GM23338 (cell line): ENCODE results near the gene MAFF. TPM values are rescaled to one million over a fixed set of nuclear protein-coding genes. Genes with fewer than 3 reads are reported as not detected.

Experiments
- ATAC-seq: fragments of 200-7000 bp; cut with Tn5 transposase; 3 replicates; pipeline ENCODE4 v1.9.1; 2020
- DNase-seq: peaks from one replicate; pipeline ENCODE4 v3.0.0-alpha.2; 2015; ENCODE audit warnings: low spot score
- H2AFZ ChIP-seq: fragments of 200-600 bp; sonication (generic); 2 replicates; pipeline ENCODE4 v1.8.0; 2016; ENCODE audit warnings: antibody characterized with exemption, mild to moderate bottlenecking, moderate library complexity
- H3F3A ChIP-seq: fragments of 200-600 bp; sonication (generic); replicated peaks from 2 replicates; pipeline ENCODE4 v1.8.0; 2017; ENCODE audit warnings: antibody characterized with exemption, mixed run types, low read depth
- H3K27ac ChIP-seq: fragments of 200-600 bp; sonication (generic); 2 replicates; pipeline ENCODE4 v1.6.1; 2016; ENCODE audit warnings: low read depth
- H3K27me3 ChIP-seq: fragments of 200-600 bp; sonication (generic); 2 replicates; pipeline ENCODE4 v1.8.0; 2016; ENCODE audit warnings: mild to moderate bottlenecking, mixed run types, moderate library complexity; ENCODE audit not compliant: insufficient read depth
- H3K36me3 ChIP-seq: fragments of 200-600 bp; sonication (generic); 2 replicates; pipeline ENCODE4 v1.8.0; 2016; ENCODE audit warnings: mild to moderate bottlenecking; ENCODE audit not compliant: insufficient read depth
- H3K4me1 ChIP-seq: fragments of 200-600 bp; sonication (generic); 2 replicates; pipeline ENCODE4 v1.8.0; 2016; ENCODE audit warnings: mild to moderate bottlenecking, moderate library complexity; ENCODE audit not compliant: insufficient read depth
- H3K4me2 ChIP-seq: fragments of 200-600 bp; sonication (generic); 2 replicates; pipeline ENCODE4 v1.7.1; 2017; ENCODE audit warnings: mixed run types
- H3K4me3 ChIP-seq: fragments of 200-600 bp; sonication (generic); 2 replicates; pipeline ENCODE4 v1.6.1; 2016; ENCODE audit warnings: mixed run types
- H3K79me2 ChIP-seq: fragments of 200-600 bp; sonication (generic); replicated peaks from 2 replicates; pipeline ENCODE4 v1.8.0; 2017; ENCODE audit warnings: mild to moderate bottlenecking; ENCODE audit not compliant: insufficient read depth
- H3K9me2 ChIP-seq: fragments of 200-600 bp; sonication (generic); 2 replicates; pipeline ENCODE4 v1.8.0; 2017; ENCODE audit not compliant: insufficient read depth
- H4K20me1 ChIP-seq: fragments of 200-600 bp; sonication (generic); replicated peaks from 2 replicates; pipeline ENCODE4 v1.8.0; 2017; ENCODE audit warnings: mild to moderate bottlenecking; ENCODE audit not compliant: insufficient read depth
- H3K27ac Mint-ChIP-seq: 2 replicates; pipeline ENCODE4 v1.8.0; 2020; ENCODE audit warnings: inconsistent platforms, mild to moderate bottlenecking, moderate library complexity, mixed read lengths
- H3K27me3 Mint-ChIP-seq: 3 replicates; pipeline ENCODE4 v1.8.0; 2022; ENCODE audit warnings: low read depth, mild to moderate bottlenecking, moderate library complexity, mixed read lengths, inconsistent platforms; ENCODE audit not compliant: insufficient read depth, poor library complexity
- H3K36me3 Mint-ChIP-seq: 3 replicates; pipeline ENCODE4 v1.8.0; 2021; ENCODE audit warnings: low read depth, mild to moderate bottlenecking, inconsistent platforms, moderate library complexity, mixed read lengths
- H3K4me1 Mint-ChIP-seq: 3 replicates; pipeline ENCODE4 v1.8.0; 2020; ENCODE audit warnings: mild to moderate bottlenecking, inconsistent platforms, mixed read lengths
- H3K4me3 Mint-ChIP-seq: 3 replicates; pipeline ENCODE4 v1.8.0; 2021; ENCODE audit warnings: moderate library complexity, mild to moderate bottlenecking, inconsistent platforms, mixed read lengths
- H3K9me3 Mint-ChIP-seq: 3 replicates; pipeline ENCODE4 v1.8.0; 2020; ENCODE audit warnings: moderate library complexity, mild to moderate bottlenecking, inconsistent platforms, mixed read lengths
- CREB1 ChIP-seq: fragments of 250-450 bp; sonication (Bioruptor Pico); IDR thresholded peaks from 2 replicates; pipeline ENCODE4 v1.5.0; 2020; ENCODE audit warnings: low read depth, mild to moderate bottlenecking, moderate library complexity
- CTCF ChIP-seq, 2 experiments: fragments of 200-600 bp in 1 of 2; sonication (generic) in 1 of 2; conservative IDR thresholded peaks; 2 replicates each; pipeline versions ENCODE4 v1.5.1 to v1.6.1; 2016 to 2017; ENCODE audit warnings: antibody characterized with exemption in 2 of 2, low read depth in 2 of 2, mild to moderate bottlenecking in 2 of 2, moderate library complexity in 1 of 2
- EZH2 ChIP-seq: fragments of 200-600 bp; sonication (generic); IDR thresholded peaks from one replicate; pipeline ENCODE4 v1.8.0; 2017; ENCODE audit warnings: antibody characterized with exemption, mild to moderate bottlenecking, low read depth; ENCODE audit not compliant: unreplicated experiment
- EZH2phosphoT487 ChIP-seq: fragments of 200-600 bp; sonication (generic); IDR thresholded peaks from one replicate; pipeline ENCODE4 v1.8.1; 2018; ENCODE audit warnings: antibody characterized with exemption; ENCODE audit not compliant: unreplicated experiment
- NANOG ChIP-seq: IDR thresholded peaks from 2 replicates; pipeline ENCODE4 v1.6.1; 2016; ENCODE audit warnings: antibody characterized with exemption, borderline replicate concordance
- REST ChIP-seq: IDR thresholded peaks from one replicate; pipeline ENCODE4 v1.6.1; 2018; ENCODE audit warnings: antibody characterized with exemption; ENCODE audit not compliant: unreplicated experiment
- ZNF114 ChIP-seq: fragments of 250-450 bp; sonication (Bioruptor Pico); IDR thresholded peaks from 2 replicates; pipeline ENCODE4 v1.5.0; 2020; ENCODE audit warnings: mild to moderate bottlenecking, moderate library complexity
- ZNF331 ChIP-seq: fragments of 250-450 bp; sonication (Bioruptor Pico); IDR thresholded peaks from 2 replicates; pipeline ENCODE4 v1.5.0; 2020; ENCODE audit warnings: low read depth, mild to moderate bottlenecking, moderate library complexity
- ZNF462 ChIP-seq: fragments of 250-450 bp; sonication (Bioruptor Pico); IDR thresholded peaks from 2 replicates; pipeline ENCODE4 v1.5.0; 2020; ENCODE audit warnings: mild to moderate bottlenecking, moderate library complexity
- polyA plus RNA-seq: library from polyadenylated mRNA; unstranded; fragments of >200 nt; fragmentation: Nextera tagmentation; extraction: Ambion mirVana; gene quantifications from 2 replicates; pipeline ENCODE4 v1.2.1, GENCODE V29; 2016
- total RNA-seq: library from RNA; depleted of rRNA; stranded (reverse); fragments of >200 nt; shearing (Covaris generic); gene quantifications from 2 replicates; pipeline ENCODE4 v1.2.3, GENCODE V29; 2014

Gene MAFF
- total and polyA plus RNA-seq, 2 experiments from 2014 or later: 2.2 to 8.9 TPM

- no peaks in the 10 kb centered on the region for H3K79me2 ChIP-seq
- DNase-seq: no peak
These were observed 9.8 kb downstream of the MAFF start for GRCh38 chr22:38211556-38211955.

More at GRCh38 chr22:38211556-38211955, 9.8 kb downstream of the MAFF start:
- Histone ChIP-seq H4K20me1 (peaks cover 7% of the 10 kb centered on the region; the same call in 1 of the 2 replicates), H3K9me2 (no peaks in the 10 kb centered on the region), H3K4me1 (peaks cover 7% of the 10 kb centered on the region; the same call in 1 of the 2 replicates), H3K27ac (no peak overlapping the region), H3K36me3 (no peaks in the 10 kb centered on the region), H2AFZ (no peak overlapping the region), H3K27me3 (peaks cover 22% of the 10 kb centered on the region), H3K4me3 (no peak overlapping the region), H3K4me2 (no peak overlapping the region), H3F3A (0 out of 2 replicates have a peak, but pooled peaks cover 11% of the 10 kb centered on the region)
- no peak overlapping the region for H3K4me3 Mint-ChIP-seq
- peaks cover 16% of the 10 kb centered on the region for H3K4me1 Mint-ChIP-seq
- H3K9me3 Mint-ChIP-seq: peaks cover 2% of the 10 kb centered on the region; the same call in 1 of the 3 replicates
- TF ChIP-seq CTCF (conservative IDR thresholded peaks at IDR 0.05; ENCODE audit: low read depth in 2 of 2) (no peak), CREB1 (no peak), REST (no peak), ZNF462 (CRISPR knock-in tag) (no peak), ZNF331 (CRISPR knock-in tag) (no peak), EZH2 (no peak), NANOG (no peak), EZH2phosphoT487 (no peak), ZNF114 (CRISPR knock-in tag) (no peak)
- peaks cover 4% of the 10 kb centered on the region for H3K36me3 Mint-ChIP-seq
- peaks cover 23% of the 10 kb centered on the region for H3K27me3 Mint-ChIP-seq
- no peak for ATAC-seq
- H3K27ac Mint-ChIP-seq: no peak overlapping the region
